ENCODE data around the gene SNAP25.

The SNAP25 gene

GRCh38 chr20:10307359-10307735, 88.7 kb downstream of the SNAP25 start:
- DNase-seq, result no peak

- no peak for DNase-seq
These were observed 90.0 kb downstream of the SNAP25 start for GRCh38 chr20:10308652-10309051.

- DNase-seq, result no peak
These were observed 90.7 kb downstream of the SNAP25 start for GRCh38 chr20:10309326-10309725.

- DNase-seq, result no peak
These were observed 93.5 kb downstream of the SNAP25 start for GRCh38 chr20:10312111-10312510.

GRCh38 chr20:10313215-10313614, 94.6 kb downstream of the SNAP25 start:
- DNase-seq, result no peak

- no peak for DNase-seq
These were observed 95.1 kb downstream of the SNAP25 start for GRCh38 chr20:10313701-10314100.

GRCh38 chr20:10314198-10314597, 95.6 kb downstream of the SNAP25 start:
- DNase-seq, result no peak

- DNase-seq, result no peak
These were observed 96.5 kb downstream of the SNAP25 start for GRCh38 chr20:10315138-10315537.

- no peak for DNase-seq
These were observed 98.0 kb downstream of the SNAP25 start for GRCh38 chr20:10316582-10316981.

- no peak for DNase-seq
These were observed 99.8 kb downstream of the SNAP25 start for GRCh38 chr20:10318291-10319024.

GRCh38 chr20:10319855-10320254, 101.2 kb downstream of the SNAP25 start:
- no peak for DNase-seq

GRCh38 chr20:10321138-10321717, 102.6 kb downstream of the SNAP25 start:
- no peak for DNase-seq

- no peak for DNase-seq
These were observed 103.7 kb downstream of the SNAP25 start for GRCh38 chr20:10322073-10323012.

- no peak for DNase-seq
These were observed 105.1 kb downstream of the SNAP25 start for GRCh38 chr20:10323729-10324128.

GRCh38 chr20:10324198-10324847, 105.7 kb downstream of the SNAP25 start:
- no peak for DNase-seq

- DNase-seq, result no peak
These were observed 110.2 kb downstream of the SNAP25 start for GRCh38 chr20:10328897-10329255.

GRCh38 chr20:10329387-10330005, 110.9 kb downstream of the SNAP25 start:
- no peak for DNase-seq

GRCh38 chr20:10330071-10330470, 111.4 kb downstream of the SNAP25 start:
- DNase-seq, result no peak

- DNase-seq, result no peak
These were observed 114.2 kb downstream of the SNAP25 start for GRCh38 chr20:10332656-10333415.

GRCh38 chr20:10336959-10337729, 118.5 kb downstream of the SNAP25 start:
- DNase-seq, result no peak
